Neuronal stem cell (in vitro differentiated cells): ENCODE data around the gene PIK3R4.

ENCODE experiments used
- DNase-seq: peaks from one replicate; pipeline ENCODE4 v3.0.0-alpha.2; 2013; ENCODE audit warnings: low spot score
- H2AFZ ChIP-seq: one replicate; pipeline ENCODE4 v1.6.1; 2013; ENCODE audit warnings: mild to moderate bottlenecking, low read length, inconsistent platforms
- H2AK5ac ChIP-seq: 2 replicates; pipeline ENCODE4 v1.6.1; 2013; ENCODE audit warnings: low read depth, mild to moderate bottlenecking, inconsistent platforms, low read length, moderate library complexity, mixed read lengths
- H2BK120ac ChIP-seq: 2 replicates; pipeline ENCODE4 v1.6.1; 2013; ENCODE audit warnings: low read depth, mild to moderate bottlenecking, inconsistent platforms, low read length, moderate library complexity, mixed read lengths
- H2BK12ac ChIP-seq: one replicate; pipeline ENCODE4 v1.6.1; 2013; ENCODE audit warnings: low read length, inconsistent platforms
- H2BK15ac ChIP-seq: 2 replicates; pipeline ENCODE4 v1.6.1; 2013; ENCODE audit warnings: mild to moderate bottlenecking, low read length, inconsistent platforms, mixed read lengths
- H2BK5ac ChIP-seq: one replicate; pipeline ENCODE4 v1.6.1; 2013; ENCODE audit warnings: inconsistent platforms, mild to moderate bottlenecking, low read length, moderate library complexity
- H3K14ac ChIP-seq: one replicate; pipeline ENCODE4 v1.6.1; 2013; ENCODE audit warnings: low read length, inconsistent platforms
- H3K18ac ChIP-seq: 2 replicates; pipeline ENCODE4 v1.6.1; 2013; ENCODE audit warnings: low read length, inconsistent platforms
- H3K23ac ChIP-seq: 2 replicates; pipeline ENCODE4 v1.6.1; 2013; ENCODE audit warnings: low read depth, mild to moderate bottlenecking, mixed read lengths, low read length, inconsistent platforms; ENCODE audit not compliant: poor library complexity
- H3K27ac ChIP-seq: replicated peaks from 3 replicates; pipeline ENCODE4 v1.5.1; 2013; ENCODE audit warnings: low read length, inconsistent platforms
- H3K27me3 ChIP-seq, 3 experiments: 2 replicates each; pipeline ENCODE4 v1.6.1; 2013; ENCODE audit warnings: low read length in 3 of 3, mild to moderate bottlenecking in 2 of 3, inconsistent platforms in 1 of 3, low read depth in 1 of 3, mixed read lengths in 1 of 3, moderate library complexity in 1 of 3; ENCODE audit not compliant: control insufficient read depth in 3 of 3, insufficient read depth in 3 of 3
- H3K36me3 ChIP-seq, 2 donors: replicated peaks in 1 of 2; 2 replicates each; pipeline ENCODE4 v1.6.1; 2013; ENCODE audit warnings: low read length in 2 of 2; ENCODE audit not compliant: control insufficient read depth in 2 of 2, insufficient read depth in 2 of 2
- H3K4ac ChIP-seq: 2 replicates; pipeline ENCODE4 v1.6.1; 2013; ENCODE audit warnings: inconsistent platforms, mild to moderate bottlenecking, low read length, moderate library complexity
- H3K4me1 ChIP-seq, 2 donors: 1 replicate in 1 of 2; 2 replicates in 1 of 2; pipeline ENCODE4 v1.6.1; 2013; ENCODE audit warnings: low read length in 2 of 2, low read depth in 1 of 2; ENCODE audit not compliant: control insufficient read depth in 2 of 2, insufficient read depth in 1 of 2
- H3K4me2 ChIP-seq: one replicate; pipeline ENCODE4 v1.6.1; 2013; ENCODE audit warnings: mild to moderate bottlenecking, low read length, inconsistent platforms; ENCODE audit not compliant: insufficient read depth, poor library complexity, severe bottlenecking
- H3K4me3 ChIP-seq, 2 donors: 2 replicates each; pipeline ENCODE4 v1.5.1; 2013; ENCODE audit warnings: low read length in 2 of 2, mild to moderate bottlenecking in 2 of 2, inconsistent platforms in 1 of 2, moderate library complexity in 1 of 2
- H3K79me1 ChIP-seq: one replicate; pipeline ENCODE4 v1.6.1; 2013; ENCODE audit warnings: low read depth, mild to moderate bottlenecking, inconsistent platforms, low read length, moderate library complexity
- H3K9ac ChIP-seq: one replicate; pipeline ENCODE4 v1.6.1; 2013; ENCODE audit warnings: mild to moderate bottlenecking, low read depth, low read length, inconsistent platforms; ENCODE audit not compliant: poor library complexity
- H3K9me3 ChIP-seq, 2 donors: replicated peaks in 1 of 2; 2 replicates each; pipeline versions ENCODE3 to v1.6.1; 2013; ENCODE audit warnings: low read length in 2 of 2, mild to moderate bottlenecking in 2 of 2, inconsistent platforms in 1 of 2, low read depth in 1 of 2, mixed read lengths in 1 of 2, moderate library complexity in 1 of 2; ENCODE audit not compliant: control insufficient read depth in 2 of 2, insufficient read depth in 1 of 2
- H4K8ac ChIP-seq: one replicate; pipeline ENCODE4 v1.6.1; 2013; ENCODE audit warnings: low read depth, mild to moderate bottlenecking, inconsistent platforms, low read length, moderate library complexity
- H4K91ac ChIP-seq: one replicate; pipeline ENCODE4 v1.6.1; 2013; ENCODE audit warnings: low read length, low read depth, mild to moderate bottlenecking, inconsistent platforms; ENCODE audit not compliant: poor library complexity
- WGBS, 2 donors: extraction: QIAGEN DNeasy Blood & Tissue Kit; methylation state at CpG; one replicate each; pipeline ENCODE4 v1.1.7; 2013; ENCODE audit warnings: missing lambda C conversion rate in 2 of 2, mixed read lengths in 1 of 2; ENCODE audit not compliant: insufficient read length in 2 of 2, insufficient replicate concordance in 1 of 2; ENCODE audit errors: extremely low coverage in 2 of 2; 5-methylcytosine and 5-hydroxymethylcytosine counted together

PIK3R4 gene

DNA sequence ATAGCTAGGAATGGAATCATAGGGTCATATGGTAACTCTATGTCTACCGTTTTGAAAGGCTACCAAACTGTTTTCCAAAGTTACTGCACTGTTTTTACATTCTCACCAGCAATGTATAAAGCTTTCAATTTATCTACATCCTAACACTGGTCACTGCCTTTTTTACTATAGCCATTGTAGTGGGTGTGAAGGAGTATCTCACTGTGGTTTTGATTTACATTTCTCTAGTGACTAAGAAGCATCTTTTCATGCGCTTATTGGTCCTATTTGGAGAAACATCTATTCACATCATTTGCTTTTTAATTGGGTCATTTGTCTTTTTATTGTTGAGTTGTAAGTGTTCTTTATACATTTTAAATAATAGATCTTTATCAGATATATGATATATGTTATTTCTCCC lies 53.3 kb downstream of the PIK3R4 start:
- Histone ChIP-seq H2BK12ac (no peak overlapping the region), H2BK120ac (no peak overlapping the region), H4K8ac (no peak overlapping the region), H2BK15ac (no peak overlapping the region), H3K14ac (no peak overlapping the region), H4K91ac (no peak overlapping the region), H3K79me1 (no peaks in the 10 kb centered on the region), H3K9ac (no peak overlapping the region), H2AFZ (no peak overlapping the region), H2BK5ac (no peak overlapping the region), H3K27me3 (no peaks in the 10 kb centered on the region), H3K18ac (no peak overlapping the region), H3K36me3 (peaks cover 0 to 78% of the 10 kb centered on the region in 2 donors), H3K4ac (no peak overlapping the region), H3K4me3 (no peak overlapping the region), H2AK5ac (no peak overlapping the region), H3K4me2 (no peak overlapping the region), H3K27ac (no peak overlapping the region), H3K9me3 (no peaks in the 10 kb centered on the region), H3K23ac (no peak overlapping the region), H3K4me1 (no peaks in the 10 kb centered on the region)
- no peak for DNase-seq
- no CpG with 5 or more reads among the region's 2 CpGs for WGBS, 2 donors

DNA sequence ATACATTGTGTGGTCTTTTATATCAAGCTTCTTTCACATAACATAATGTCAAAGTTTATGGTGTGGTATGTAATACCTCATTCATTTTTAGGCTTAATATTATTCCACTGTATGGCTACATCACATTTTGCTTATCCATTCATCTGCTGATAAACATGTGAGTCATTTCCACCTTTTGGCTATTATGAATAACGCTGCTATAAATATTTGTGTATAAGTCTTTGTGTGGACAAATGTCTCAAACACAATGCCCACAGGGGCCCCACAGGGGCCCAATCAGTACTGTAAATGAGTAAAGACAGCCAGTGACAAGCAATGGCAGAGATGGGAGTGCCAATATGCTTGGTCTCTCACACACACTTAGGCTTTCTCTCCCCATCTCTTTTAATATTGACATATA lies 54.2 kb downstream of the PIK3R4 start:
- no peak overlapping the region for H2BK120ac ChIP-seq
- peaks cover 0 to 77% of the 10 kb centered on the region in 2 donors for H3K36me3 ChIP-seq
- H2AK5ac ChIP-seq = no peak overlapping the region
- H4K8ac ChIP-seq = no peak overlapping the region
- no peak overlapping the region for H3K14ac ChIP-seq
- no CpG with 5 or more reads among the region's 1 CpG for WGBS, 2 donors
- no peaks in the 10 kb centered on the region for H3K4me1 ChIP-seq
- no peaks in the 10 kb centered on the region for H3K9me3 ChIP-seq
- H3K4ac ChIP-seq = no peak overlapping the region
- H3K9ac ChIP-seq = no peak overlapping the region
- H3K27ac ChIP-seq = no peak overlapping the region
- no peaks in the 10 kb centered on the region for H3K79me1 ChIP-seq
- no peaks in the 10 kb centered on the region for H3K27me3 ChIP-seq
- no peak overlapping the region for H4K91ac ChIP-seq
- H3K18ac ChIP-seq = no peak overlapping the region
- no peak overlapping the region for H3K23ac ChIP-seq
- no peak overlapping the region for H3K4me3 ChIP-seq
- H2AFZ ChIP-seq = no peak overlapping the region
- H3K4me2 ChIP-seq = no peak overlapping the region
- no peak overlapping the region for H2BK12ac ChIP-seq
- H2BK15ac ChIP-seq = no peak overlapping the region
- no peak for DNase-seq
- no peak overlapping the region for H2BK5ac ChIP-seq

DNA sequence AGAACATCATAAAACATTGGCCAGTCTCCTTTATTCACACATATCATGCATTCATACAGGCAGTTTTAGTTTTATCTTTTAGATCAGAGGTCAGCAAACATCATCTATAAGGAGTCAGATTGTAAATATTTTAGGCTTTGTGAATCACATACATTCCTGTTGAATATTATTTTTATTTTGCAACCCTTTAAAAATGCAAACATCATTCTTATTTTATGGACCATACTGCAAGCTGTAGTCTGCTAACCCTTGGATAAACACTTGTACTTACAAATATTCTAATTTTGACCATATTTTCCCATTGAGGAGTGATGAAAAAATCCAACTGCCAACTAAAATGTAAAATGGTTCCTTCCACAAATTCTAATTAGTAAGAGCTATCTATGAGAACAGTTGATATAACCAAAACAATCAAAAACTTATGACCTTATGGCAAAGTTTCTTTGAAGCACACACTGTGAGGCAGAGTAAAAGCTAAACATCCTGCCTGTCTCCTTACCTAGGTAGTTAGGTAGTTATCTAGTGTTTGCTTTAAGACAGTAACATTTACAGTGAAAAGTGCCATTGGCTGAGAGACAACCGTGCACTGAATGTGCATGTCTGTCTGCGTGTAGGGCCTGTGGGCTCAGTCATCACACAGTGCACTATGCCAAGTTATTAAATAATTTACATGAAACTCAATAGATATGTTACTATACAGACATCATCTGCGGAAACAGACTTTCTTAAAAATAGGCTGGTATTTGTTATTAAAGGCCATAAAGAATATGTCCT lies 57.7 kb downstream of the PIK3R4 start:
- no peak overlapping the region for H3K18ac ChIP-seq
- H4K91ac ChIP-seq = no peak overlapping the region
- H2BK5ac ChIP-seq = no peak overlapping the region
- H3K4me3 ChIP-seq = no peak overlapping the region
- H3K27ac ChIP-seq = no peak overlapping the region
- H3K9ac ChIP-seq = no peak overlapping the region
- H2BK12ac ChIP-seq = no peak overlapping the region
- DNase-seq = no peak
- no peak overlapping the region for H3K14ac ChIP-seq
- H3K27me3 ChIP-seq = no peaks in the 10 kb centered on the region
- H3K36me3 ChIP-seq = peaks cover 0 to 83% of the 10 kb centered on the region in 2 donors
- H3K9me3 ChIP-seq = no peaks in the 10 kb centered on the region
- H3K79me1 ChIP-seq = no peaks in the 10 kb centered on the region
- H3K4me2 ChIP-seq = no peak overlapping the region
- H2AK5ac ChIP-seq = no peak overlapping the region
- no peak overlapping the region for H2BK120ac ChIP-seq
- H2BK15ac ChIP-seq = no peak overlapping the region
- no peak overlapping the region for H2AFZ ChIP-seq
- H3K4ac ChIP-seq = no peak overlapping the region
- H3K4me1 ChIP-seq = peaks cover 0 to 3% of the 10 kb centered on the region in 2 donors
- no peak overlapping the region for H3K23ac ChIP-seq
- H4K8ac ChIP-seq = no peak overlapping the region
- no CpG with 5 or more reads among the region's 3 CpGs for WGBS, 2 donors

DNA sequence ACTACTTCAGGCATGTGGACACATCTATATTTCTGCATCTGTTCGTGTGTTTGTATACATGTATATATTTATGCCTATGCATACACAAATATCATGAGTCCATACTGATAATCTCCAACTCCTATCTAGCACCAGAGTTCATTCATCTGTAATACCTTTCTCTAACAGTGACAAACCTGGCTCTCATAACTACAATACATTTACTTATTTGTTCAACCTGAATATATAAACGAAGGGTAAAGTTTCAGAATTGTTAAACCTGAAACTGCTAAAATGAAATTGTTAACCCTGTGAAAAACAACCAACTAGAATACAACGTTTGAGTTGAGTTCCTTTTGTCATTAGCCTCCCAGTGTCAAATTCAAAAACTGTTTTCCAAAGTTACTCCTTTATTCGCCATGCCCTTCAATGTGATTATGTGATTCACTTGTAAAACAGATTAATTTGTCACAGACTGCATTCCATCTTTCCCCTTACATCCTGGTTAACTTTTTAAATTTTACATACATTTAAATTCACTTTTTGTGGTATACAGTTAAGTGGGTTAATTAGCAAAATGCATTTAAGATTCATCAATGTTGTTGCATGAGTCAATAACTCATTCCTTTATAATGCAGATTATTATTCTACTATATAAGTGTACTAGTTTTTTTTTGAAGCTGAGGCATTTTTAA lies 58.5 kb downstream of the PIK3R4 start:
- no peak overlapping the region for H3K27ac ChIP-seq
- WGBS, 2 donors = no CpG with 5 or more reads among the region's 4 CpGs
- H4K91ac ChIP-seq = no peak overlapping the region
- no peak overlapping the region for H3K9ac ChIP-seq
- H2BK120ac ChIP-seq = no peak overlapping the region
- no peak overlapping the region for H2AK5ac ChIP-seq
- no peak overlapping the region for H3K4me2 ChIP-seq
- no peak overlapping the region for H4K8ac ChIP-seq
- no peak overlapping the region for H3K18ac ChIP-seq
- peaks cover 0 to 83% of the 10 kb centered on the region in 2 donors for H3K36me3 ChIP-seq
- H3K4me1 ChIP-seq = peaks cover 0 to 3% of the 10 kb centered on the region in 2 donors
- no peak overlapping the region for H2BK12ac ChIP-seq
- H3K27me3 ChIP-seq = no peaks in the 10 kb centered on the region
- H2AFZ ChIP-seq = no peak overlapping the region
- no peak for DNase-seq
- H3K4me3 ChIP-seq = no peak overlapping the region
- H2BK5ac ChIP-seq = no peak overlapping the region
- no peak overlapping the region for H3K4ac ChIP-seq
- no peak overlapping the region for H3K23ac ChIP-seq
- no peak overlapping the region for H2BK15ac ChIP-seq
- H3K14ac ChIP-seq = no peak overlapping the region
- H3K79me1 ChIP-seq = no peaks in the 10 kb centered on the region
- H3K9me3 ChIP-seq = no peaks in the 10 kb centered on the region
